Activated T-cell treated with anti-CD3 and anti-CD28 coated beads for 1 hour (primary cell): ENCODE results near the gene ADPRHL1.

Experiments
- DNase-seq: peaks from one replicate; pipeline ENCODE4 v3.0.0-alpha.2; 2020; ENCODE audit warnings: low read depth

The ADPRHL1 gene

DNA sequence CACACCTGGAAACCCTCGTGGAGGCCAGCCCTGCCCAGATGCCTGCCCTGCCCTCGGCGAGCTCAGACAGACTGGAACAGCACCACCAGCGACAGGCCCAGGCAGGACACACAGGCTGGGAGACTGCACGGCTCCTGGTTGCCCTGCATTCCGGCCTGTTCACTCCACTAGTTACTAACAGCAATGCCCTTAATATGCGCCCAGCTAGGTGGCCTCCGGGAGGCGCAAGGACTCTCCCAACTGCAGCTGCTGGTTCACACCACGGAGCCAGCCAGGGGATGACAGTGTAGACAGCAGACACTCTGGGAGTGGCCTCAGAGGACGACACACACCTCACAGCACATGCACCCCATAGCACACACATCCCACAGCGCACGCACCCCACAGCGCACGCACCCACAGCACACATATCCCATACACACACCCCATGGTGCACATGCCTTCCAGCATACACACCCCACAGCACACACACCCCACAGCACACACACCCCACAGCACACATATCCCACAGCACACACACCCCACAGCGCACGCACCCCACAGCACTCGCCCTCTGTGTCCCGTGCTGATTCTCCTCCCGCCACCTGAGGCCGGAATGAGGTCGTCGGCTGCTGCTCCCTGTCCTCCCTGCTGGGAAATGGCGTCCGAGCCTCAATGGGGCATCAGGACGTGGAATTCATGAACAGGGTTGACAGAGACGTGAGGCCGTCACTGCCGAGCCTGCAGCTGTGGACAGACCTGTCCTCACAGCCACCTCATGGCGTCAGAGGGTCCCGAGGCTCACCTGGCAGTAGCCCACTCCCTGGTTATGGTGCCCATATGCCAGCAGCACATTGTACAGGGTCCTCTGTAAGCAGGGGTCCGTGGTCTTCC lies 103.0 kb downstream of the ADPRHL1 start:
- no peak for DNase-seq
